ENCODE results near the gene SLC4A11.

- TF ChIP-seq CTCF (conservative IDR thresholded peaks at IDR 0.05 in 1 of 2, IDR thresholded peaks at IDR 0.05 in 1 of 2; ENCODE audit: low read depth in 1 of 2, low read length in 2 of 2) (no peak), EZH2 (IDR thresholded peaks at IDR 0.05; ENCODE audit: low read length, missing control alignments) (no peak)
These were observed 44.3 kb upstream of the SLC4A11 start for GRCh38 chr20:3283222-3283820.

Measured in fibroblast of lung (primary cell).